NCI-H510A treated with DMSO at 0.1 percent for 48 hours (cell line): ENCODE results near the gene DLX1.
"Not testable (repeated sequence)": the region's sequence is repeated elsewhere in the genome, so short reads cannot be mapped to it uniquely, and the experiment has no call there.

Experiments
- DNase-seq: peaks from one replicate; lab custom pipeline; 2025; lab: John Stamatoyannopoulos, UW

Gene DLX1

DNA sequence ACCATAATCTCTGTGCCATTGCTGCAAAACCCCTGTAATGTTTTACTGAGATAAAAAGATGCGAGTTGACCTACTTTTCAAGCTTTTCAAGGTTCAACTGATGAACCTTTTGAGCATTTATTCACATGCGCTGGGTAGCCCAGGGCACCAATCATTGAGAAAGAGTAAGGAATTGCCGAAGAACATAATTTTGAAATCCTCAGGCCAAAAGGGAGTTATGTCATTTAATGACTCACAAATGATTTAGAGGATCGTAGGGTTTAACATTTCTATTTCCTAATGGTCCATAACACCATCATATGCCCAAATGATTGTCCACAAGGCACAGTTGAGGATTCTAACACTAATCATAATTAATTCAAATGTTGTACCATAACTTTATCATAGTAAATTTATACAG lies 20.2 kb upstream of the DLX1 start:
- no peak for DNase-seq

GRCh38 chr2:172066394-172066886 lies 18.9 kb upstream of the DLX1 start:
- DNase-seq = no peak

- not testable (repeated sequence) for DNase-seq
These were observed 17.4 kb upstream of the DLX1 start for GRCh38 chr2:172067905-172068304.

DNA sequence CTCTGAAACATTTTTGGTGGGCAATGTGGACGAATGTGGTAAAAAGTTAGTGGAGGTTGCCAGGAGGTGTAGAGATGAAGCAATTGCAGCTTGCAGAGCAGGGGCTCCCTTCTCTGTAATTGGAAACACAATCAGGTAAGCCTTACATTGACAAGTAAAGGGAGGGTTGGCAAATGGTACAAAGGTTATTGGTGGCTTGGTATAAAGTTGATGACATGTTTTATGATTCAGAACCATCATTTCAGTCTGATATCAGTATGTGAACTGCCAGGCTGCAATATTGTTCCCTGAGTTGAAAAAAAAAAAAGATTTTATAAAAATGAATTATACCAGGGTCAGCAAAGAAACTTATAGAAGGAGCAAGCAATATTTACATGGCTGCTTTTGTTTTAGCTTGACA lies 14.4 kb upstream of the DLX1 start:
- no peak for DNase-seq

DNA sequence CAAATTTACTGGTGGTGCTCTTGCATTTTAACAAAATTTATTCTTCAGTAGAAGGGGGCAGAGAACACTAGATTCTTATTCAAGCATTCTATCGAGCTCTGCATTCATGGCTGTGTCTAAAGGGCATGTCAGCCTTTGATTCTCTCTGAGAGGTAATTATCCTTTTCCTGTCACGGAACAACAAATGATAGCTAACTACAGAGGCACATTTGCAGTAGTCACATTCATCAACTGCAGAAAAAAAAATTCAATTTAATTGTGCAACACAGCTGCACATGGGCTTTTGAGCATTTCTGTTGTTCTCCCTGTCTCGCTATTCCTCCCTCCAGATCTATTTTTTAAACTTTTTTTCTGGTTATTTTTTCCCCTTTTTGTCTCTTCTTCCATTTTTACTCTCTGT lies 13.0 kb upstream of the DLX1 start:
- DNase-seq = peak; percentile 32

GRCh38 chr2:172072706-172073105 lies 12.6 kb upstream of the DLX1 start:
- no peak for DNase-seq

GRCh38 chr2:172073518-172073917 lies 11.8 kb upstream of the DLX1 start:
- no peak for DNase-seq

DNA sequence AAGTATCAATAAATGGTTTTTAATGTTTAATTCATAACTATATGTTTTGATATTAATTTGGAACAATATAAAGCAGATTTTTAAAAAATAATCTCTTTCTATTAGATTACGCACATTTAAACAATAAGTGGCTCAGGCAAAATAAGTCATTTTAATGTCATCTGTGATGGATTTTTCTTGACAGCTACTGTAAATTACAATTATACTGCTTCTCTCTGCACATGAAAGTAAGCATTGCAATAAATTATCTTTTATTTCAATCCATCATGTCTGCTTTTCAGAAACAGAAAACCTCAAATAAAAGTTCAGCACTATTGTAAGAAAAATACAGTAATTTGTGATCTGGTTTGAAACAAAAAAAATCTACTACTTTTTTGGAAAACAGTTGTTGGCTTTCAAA lies 11.1 kb upstream of the DLX1 start:
- no peak for DNase-seq

DNA sequence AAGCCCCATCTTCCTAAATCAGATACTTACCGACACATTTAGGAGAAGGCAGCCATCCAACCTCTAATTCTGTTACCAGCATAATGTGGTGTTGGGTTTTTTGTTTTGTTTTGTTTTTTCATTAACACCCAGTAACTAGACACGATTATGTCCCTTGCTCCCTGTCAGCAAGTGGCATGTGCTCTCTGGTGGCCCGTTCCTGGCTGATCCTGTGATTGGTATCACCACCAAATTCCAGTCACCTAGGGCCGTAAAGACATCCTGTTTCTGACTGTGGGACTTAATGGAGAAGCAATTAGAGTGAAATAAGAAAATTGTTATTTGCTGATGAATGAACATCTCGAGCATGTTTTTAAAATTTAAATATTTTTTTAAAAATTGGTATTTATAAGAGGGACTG lies 5.9 kb upstream of the DLX1 start:
- DNase-seq = no peak

DNA sequence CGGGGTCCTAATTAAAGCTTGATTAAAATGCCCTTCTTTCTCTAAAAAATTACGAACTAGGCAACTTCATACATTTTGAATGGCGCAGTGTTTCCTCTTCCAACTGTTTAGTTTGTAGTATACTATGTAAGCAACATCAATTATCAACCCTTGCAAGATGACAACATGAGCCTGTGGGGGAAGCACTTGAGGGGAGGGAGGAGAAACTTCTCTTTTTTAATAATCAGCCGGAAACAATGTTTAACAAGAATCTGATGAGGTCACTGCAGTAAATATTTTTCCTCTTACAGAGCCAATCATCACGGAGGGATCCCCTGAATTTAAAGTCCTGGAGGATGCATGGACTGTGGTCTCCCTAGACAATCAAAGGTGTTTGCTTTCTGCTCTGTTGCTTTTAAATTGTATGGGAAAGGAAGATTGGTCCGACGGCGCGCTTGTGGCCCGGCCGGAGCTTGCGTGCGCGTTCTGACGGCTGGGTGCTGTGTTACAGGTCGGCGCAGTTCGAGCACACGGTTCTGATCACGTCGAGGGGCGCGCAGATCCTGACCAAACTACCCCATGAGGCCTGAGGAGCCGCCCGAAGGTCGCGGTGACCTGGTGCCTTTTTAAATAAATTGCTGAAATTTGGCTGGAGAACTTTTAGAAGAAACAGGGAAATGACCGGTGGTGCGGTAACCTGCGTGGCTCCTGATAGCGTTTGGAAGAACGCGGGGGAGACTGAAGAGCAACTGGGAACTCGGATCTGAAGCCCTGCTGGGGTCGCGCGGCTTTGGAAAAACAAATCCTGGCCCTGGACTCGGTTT lies 5.3 kb upstream of the DLX1 start:
- no peak for DNase-seq

GRCh38 chr2:172080641-172081220 lies 4.6 kb upstream of the DLX1 start:
- DNase-seq = no peak

- no peak for DNase-seq
These were observed 3.9 kb upstream of the DLX1 start for GRCh38 chr2:172081221-172082022.

- no peak for DNase-seq
These were observed 3.0 kb upstream of the DLX1 start for GRCh38 chr2:172082105-172082943.

GRCh38 chr2:172082944-172083627 lies 2.2 kb upstream of the DLX1 start:
- DNase-seq = no peak

- no peak for DNase-seq
These were observed 1.5 kb upstream of the DLX1 start for GRCh38 chr2:172083628-172084394.

DNA sequence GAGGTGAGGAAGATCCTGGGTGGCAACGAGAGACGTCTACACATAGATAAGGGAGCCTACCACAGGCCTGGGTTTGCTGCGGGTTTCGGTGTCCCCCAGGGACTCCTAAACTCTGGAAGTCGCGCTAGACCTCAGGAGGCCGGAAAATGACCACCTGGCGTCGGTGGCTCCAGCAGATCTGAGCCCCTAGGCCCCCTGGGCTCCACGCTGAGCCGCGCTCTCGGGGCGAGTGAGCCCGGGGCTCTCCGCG lies 987 bp upstream of the DLX1 start:
- DNase-seq = no peak

DNA sequence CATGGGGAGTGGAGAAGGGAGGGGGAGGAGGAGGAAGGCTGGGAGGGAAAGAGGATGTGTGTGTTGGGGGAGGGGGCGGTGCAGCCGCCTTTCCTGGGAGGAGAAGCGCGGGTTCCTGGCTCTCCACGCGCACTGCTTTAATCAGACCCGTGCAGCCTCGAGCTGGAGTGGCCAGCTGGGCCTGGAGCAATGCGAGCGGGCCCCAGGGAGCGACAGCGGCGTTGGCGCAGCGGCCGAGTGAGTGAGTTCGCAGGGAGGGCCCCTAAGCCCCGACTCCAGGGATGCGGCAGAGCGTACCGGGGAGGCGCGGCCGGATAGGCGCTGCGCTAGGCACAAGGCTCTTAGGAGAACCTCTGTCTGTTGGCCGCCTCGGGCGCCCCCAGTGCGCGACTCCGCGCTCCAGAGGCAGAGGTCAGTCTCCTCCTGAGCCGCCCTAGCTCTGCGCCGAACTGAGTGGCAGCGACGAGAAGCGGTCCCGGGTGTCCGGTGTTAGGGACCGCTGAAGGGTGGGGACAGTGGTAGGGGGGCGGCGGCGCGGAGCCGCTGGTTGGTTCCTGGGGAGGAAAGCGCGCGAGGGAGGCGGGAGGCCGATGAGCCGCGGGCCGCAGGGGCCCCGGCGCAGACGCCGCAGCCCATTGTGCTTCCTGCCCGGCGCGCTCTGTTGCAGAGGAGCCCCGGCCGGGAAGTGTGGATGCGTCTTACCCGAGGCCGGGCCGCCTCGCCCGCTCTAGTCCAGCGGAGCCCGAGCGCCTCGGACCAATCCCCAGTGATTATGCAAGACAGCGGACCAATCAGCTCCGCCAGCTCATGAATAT lies 455 bp upstream of the DLX1 start:
- peak; percentile 97 for DNase-seq

DNA sequence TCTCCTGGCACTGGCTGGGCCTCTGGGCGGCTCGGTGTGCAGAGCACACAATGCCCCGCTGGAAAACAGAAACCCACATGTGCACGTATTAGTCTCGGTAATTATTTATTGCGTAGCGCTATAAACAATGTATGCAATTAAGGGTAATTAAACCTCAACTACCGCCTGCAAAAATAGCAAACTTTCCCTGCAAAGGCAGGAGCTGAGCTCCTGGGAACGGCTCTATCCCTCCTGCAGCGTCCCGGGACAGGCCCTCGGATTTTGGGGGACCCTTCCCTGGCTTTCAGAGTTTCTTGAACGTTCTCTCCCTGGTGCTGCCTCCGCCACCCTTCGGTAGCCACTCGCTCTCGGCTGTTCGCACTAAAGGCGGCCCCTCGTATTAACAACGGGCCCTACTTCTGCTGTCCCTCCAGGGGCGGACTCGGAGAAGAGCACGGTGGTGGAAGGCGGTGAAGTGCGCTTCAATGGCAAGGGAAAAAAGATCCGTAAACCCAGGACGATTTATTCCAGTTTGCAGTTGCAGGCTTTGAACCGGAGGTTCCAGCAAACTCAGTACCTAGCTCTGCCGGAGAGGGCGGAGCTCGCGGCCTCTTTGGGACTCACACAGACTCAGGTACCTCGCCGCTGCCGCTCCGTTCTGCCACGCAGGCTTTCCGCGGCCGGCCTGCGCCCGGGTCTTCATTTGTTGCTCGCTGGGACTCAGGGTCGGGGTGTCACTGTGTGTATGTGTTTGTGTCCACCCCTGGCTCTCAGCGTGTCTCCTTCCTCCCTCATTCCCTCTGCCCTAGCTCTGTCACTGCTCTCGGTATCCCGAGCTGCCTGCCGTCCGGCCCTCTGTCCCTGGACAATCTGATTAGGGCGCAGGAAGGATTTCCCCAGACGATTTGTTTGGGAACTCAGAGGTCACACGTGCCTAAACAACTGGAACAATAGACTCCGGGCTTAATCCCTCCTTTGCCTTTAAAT lies 1.2 kb downstream of the DLX1 start:
- DNase-seq = peak; percentile 79
